Measurements from ENCODE around the gene VCL.
"Not testable (repeated sequence)": the region's sequence is repeated elsewhere in the genome, so short reads cannot be mapped to it uniquely, and the experiment has no call there.

Gene VCL

GRCh38 chr10:74044419-74044818 lies 46.5 kb downstream of the VCL start:
- DNase-seq = no peak

GRCh38 chr10:74047304-74047703 lies 49.4 kb downstream of the VCL start:
- DNase-seq = no peak

GRCh38 chr10:74047871-74048270 lies 50.0 kb downstream of the VCL start:
- no peak for DNase-seq

- DNase-seq = no peak
These were observed 50.5 kb downstream of the VCL start for GRCh38 chr10:74048433-74048832.

GRCh38 chr10:74049955-74050354 lies 52.0 kb downstream of the VCL start:
- DNase-seq = no peak

GRCh38 chr10:74050653-74051052 lies 52.7 kb downstream of the VCL start:
- no peak for DNase-seq

- no peak for DNase-seq
These were observed 53.9 kb downstream of the VCL start for GRCh38 chr10:74051736-74052342.

GRCh38 chr10:74052994-74053393 lies 55.1 kb downstream of the VCL start:
- DNase-seq = no peak

GRCh38 chr10:74055383-74056049 lies 57.6 kb downstream of the VCL start:
- DNase-seq = no peak

- DNase-seq = no peak
These were observed 58.3 kb downstream of the VCL start for GRCh38 chr10:74056050-74056818.

GRCh38 chr10:74058071-74058470 lies 60.2 kb downstream of the VCL start:
- DNase-seq = no peak

- peak in 1 of 2 experiments; percentile 3 for DNase-seq
These were observed 60.7 kb downstream of the VCL start for GRCh38 chr10:74058658-74059057.

- no peak for DNase-seq
These were observed 63.2 kb downstream of the VCL start for GRCh38 chr10:74061104-74061503.

GRCh38 chr10:74061978-74062377 lies 64.1 kb downstream of the VCL start:
- not testable (repeated sequence) for DNase-seq

- no peak for DNase-seq
These were observed 65.3 kb downstream of the VCL start for GRCh38 chr10:74063256-74063655.

- peak; percentile 60 to 74 for DNase-seq
These were observed 69.7 kb downstream of the VCL start for GRCh38 chr10:74067373-74068352.

GRCh38 chr10:74071157-74071556 lies 73.2 kb downstream of the VCL start:
- DNase-seq = no peak

- DNase-seq = no peak
These were observed 74.6 kb downstream of the VCL start for GRCh38 chr10:74072503-74072902.

GRCh38 chr10:74075906-74076305 lies 78.0 kb downstream of the VCL start:
- DNase-seq = no peak

- DNase-seq = no peak
These were observed 79.0 kb downstream of the VCL start for GRCh38 chr10:74076961-74077360.

- DNase-seq = no peak
These were observed 79.5 kb downstream of the VCL start for GRCh38 chr10:74077416-74077815.

- no peak for DNase-seq
These were observed 80.1 kb downstream of the VCL start for GRCh38 chr10:74078037-74078436.
